ENCODE data around the gene PARD6B. TPM values are rescaled to one million over a fixed set of nuclear protein-coding genes. Genes with fewer than 3 reads are reported as not detected.

PARD6B gene
- total and polyA plus RNA-seq, 2 of the 13 experiments (the other 11 are each of a cell fraction or from before 2014, with no cell fraction given), result 6.9 to 22.2 TPM

DNA sequence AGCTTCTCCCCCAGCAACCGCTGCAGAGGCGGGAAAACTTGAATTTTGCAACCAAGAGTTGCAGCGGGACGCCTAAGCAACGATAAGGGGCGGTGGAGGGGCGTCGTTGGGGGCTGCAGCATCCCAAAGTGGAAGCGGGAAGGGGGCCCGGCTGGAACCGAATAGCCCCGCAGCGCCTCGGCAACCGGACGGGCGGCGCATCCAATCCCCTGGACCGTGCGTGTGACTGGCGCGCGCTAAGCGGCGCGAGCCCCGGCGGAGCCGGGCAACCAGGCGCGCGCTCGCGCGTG, 670 bp upstream of the PARD6B start (continued):
- TF ChIP-seq, protein P1, sequence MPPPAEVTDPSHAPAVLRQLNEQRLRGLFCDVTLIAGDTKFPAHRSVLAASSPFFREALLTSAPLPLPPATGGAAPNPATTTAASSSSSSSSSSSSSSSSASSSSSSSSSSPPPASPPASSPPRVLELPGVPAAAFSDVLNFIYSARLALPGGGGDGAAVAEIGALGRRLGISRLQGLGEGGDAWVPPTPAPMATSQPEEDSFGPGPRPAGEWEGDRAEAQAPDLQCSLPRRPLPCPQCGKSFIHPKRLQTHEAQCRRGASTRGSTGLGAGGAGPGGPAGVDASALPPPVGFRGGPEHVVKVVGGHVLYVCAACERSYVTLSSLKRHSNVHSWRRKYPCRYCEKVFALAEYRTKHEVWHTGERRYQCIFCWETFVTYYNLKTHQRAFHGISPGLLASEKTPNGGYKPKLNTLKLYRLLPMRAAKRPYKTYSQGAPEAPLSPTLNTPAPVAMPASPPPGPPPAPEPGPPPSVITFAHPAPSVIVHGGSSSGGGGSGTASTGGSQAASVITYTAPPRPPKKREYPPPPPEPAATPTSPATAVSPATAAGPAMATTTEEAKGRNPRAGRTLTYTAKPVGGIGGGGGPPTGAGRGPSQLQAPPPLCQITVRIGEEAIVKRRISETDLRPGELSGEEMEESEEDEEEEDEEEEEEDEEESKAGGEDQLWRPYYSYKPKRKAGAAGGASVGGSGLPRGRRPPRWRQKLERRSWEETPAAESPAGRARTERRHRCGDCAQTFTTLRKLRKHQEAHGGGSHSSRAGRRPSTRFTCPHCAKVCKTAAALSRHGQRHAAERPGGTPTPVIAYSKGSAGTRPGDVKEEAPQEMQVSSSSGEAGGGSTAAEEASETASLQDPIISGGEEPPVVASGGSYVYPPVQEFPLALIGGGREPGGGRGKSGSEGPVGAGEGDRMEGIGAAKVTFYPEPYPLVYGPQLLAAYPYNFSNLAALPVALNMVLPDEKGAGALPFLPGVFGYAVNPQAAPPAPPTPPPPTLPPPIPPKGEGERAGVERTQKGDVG (CRISPR knock-in tag; IDR thresholded peaks at IDR 0.05; ENCODE audit: borderline replicate concordance), result peak; percentile 71; the same call in 1 of the 2 replicates
- TF ChIP-seq, protein P2, sequence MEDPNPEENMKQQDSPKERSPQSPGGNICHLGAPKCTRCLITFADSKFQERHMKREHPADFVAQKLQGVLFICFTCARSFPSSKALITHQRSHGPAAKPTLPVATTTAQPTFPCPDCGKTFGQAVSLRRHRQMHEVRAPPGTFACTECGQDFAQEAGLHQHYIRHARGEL (CRISPR knock-in tag; IDR thresholded peaks at IDR 0.05), result 0 out of 2 replicates have a peak, but pooled peaks have one; percentile 68
- TF ChIP-seq NCOA5 (CRISPR knock-in tag; IDR thresholded peaks at IDR 0.05) (no peak), KLF6 (CRISPR knock-in tag; IDR thresholded peaks at IDR 0.05) (peak; percentile 9; the same call in 1 of the 2 replicates), ZNF253 (CRISPR knock-in tag; IDR thresholded peaks at IDR 0.05; ENCODE audit: borderline replicate concordance) (no peak; the same call in 1 of the 2 replicates), ZNF607 (CRISPR knock-in tag; IDR thresholded peaks at IDR 0.05; ENCODE audit: borderline replicate concordance) (peak; percentile 50; the same call in 1 of the 2 replicates), BCL6 (CRISPR knock-in tag; IDR thresholded peaks at IDR 0.05) (peak; percentile 20; the same call in 1 of the 2 replicates), HNF4A (CRISPR knock-in tag; IDR thresholded peaks at IDR 0.05) (0 out of 2 replicates have a peak, but pooled peaks have one; percentile 21), ZNF383 (CRISPR knock-in tag; IDR thresholded peaks at IDR 0.05; ENCODE audit: borderline replicate concordance) (peak; percentile 92; the same call in 1 of the 2 replicates), CC2D1A (CRISPR knock-in tag; IDR thresholded peaks at IDR 0.05) (0 out of 2 replicates have a peak, but pooled peaks have one; percentile 13), ZNF781 (CRISPR knock-in tag; IDR thresholded peaks at IDR 0.05; ENCODE audit: borderline replicate concordance, not compliant biosample characterization) (peak; percentile 59), SRSF1 (optimal IDR thresholded peaks at IDR 0.05; ENCODE audit: low read depth, low read length) (peak; percentile 32), MEIS2 (CRISPR knock-in tag; IDR thresholded peaks at IDR 0.05) (peak; percentile 50; the same call in 1 of the 2 replicates), ZNF605 (CRISPR knock-in tag; IDR thresholded peaks at IDR 0.05) (peak; percentile 74; the same call in 1 of the 2 replicates), TARDBP (CRISPR knock-in tag; IDR thresholded peaks at IDR 0.05) (no peak), MTA3 (CRISPR knock-in tag; IDR thresholded peaks at IDR 0.05) (no peak), ZNF782 (CRISPR knock-in tag; IDR thresholded peaks at IDR 0.05; ENCODE audit: borderline replicate concordance) (0 out of 2 replicates have a peak, but pooled peaks have one; percentile 7), ZNF788 (CRISPR knock-in tag; IDR thresholded peaks at IDR 0.05; ENCODE audit: borderline replicate concordance) (no peak), YEATS4 (CRISPR knock-in tag; IDR thresholded peaks at IDR 0.05; ENCODE audit: borderline replicate concordance) (no peak), ZFAT (CRISPR knock-in tag; conservative IDR thresholded peaks at IDR 0.05) (0 out of 2 replicates have a peak, but pooled peaks have one; percentile 46)
- TF ChIP-seq, protein P3, sequence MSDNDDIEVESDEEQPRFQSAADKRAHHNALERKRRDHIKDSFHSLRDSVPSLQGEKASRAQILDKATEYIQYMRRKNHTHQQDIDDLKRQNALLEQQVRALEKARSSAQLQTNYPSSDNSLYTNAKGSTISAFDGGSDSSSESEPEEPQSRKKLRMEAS (IDR thresholded peaks at IDR 0.05), result no peak
- TF ChIP-seq, protein P4, sequence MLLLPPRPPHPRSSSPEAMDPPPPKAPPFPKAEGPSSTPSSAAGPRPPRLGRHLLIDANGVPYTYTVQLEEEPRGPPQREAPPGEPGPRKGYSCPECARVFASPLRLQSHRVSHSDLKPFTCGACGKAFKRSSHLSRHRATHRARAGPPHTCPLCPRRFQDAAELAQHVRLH (CRISPR knock-in tag; IDR thresholded peaks at IDR 0.05; ENCODE audit: borderline replicate concordance, low read depth), result no peak; the same call in 1 of the 2 replicates
- TF ChIP-seq, protein P5, sequence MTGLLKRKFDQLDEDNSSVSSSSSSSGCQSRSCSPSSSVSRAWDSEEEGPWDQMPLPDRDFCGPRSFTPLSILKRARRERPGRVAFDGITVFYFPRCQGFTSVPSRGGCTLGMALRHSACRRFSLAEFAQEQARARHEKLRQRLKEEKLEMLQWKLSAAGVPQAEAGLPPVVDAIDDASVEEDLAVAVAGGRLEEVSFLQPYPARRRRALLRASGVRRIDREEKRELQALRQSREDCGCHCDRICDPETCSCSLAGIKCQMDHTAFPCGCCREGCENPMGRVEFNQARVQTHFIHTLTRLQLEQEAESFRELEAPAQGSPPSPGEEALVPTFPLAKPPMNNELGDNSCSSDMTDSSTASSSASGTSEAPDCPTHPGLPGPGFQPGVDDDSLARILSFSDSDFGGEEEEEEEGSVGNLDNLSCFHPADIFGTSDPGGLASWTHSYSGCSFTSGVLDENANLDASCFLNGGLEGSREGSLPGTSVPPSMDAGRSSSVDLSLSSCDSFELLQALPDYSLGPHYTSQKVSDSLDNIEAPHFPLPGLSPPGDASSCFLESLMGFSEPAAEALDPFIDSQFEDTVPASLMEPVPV (CRISPR knock-in tag; IDR thresholded peaks at IDR 0.05), result peak; percentile 50; the same call in 1 of the 2 replicates

Data from HepG2 (cell line).